Astrocyte of the cerebellum (primary cell): Measurements from ENCODE around the gene CEP63.

ENCODE experiments used
- DNase-seq: peaks from one replicate; pipeline ENCODE4 v3.0.0-alpha.2; 2011; ENCODE audit warnings: low read depth
- H3K4me3 ChIP-seq: 2 replicates; pipeline ENCODE4 v1.5.1; 2011; ENCODE audit warnings: mild to moderate bottlenecking, low read depth, low read length, moderate library complexity
- in situ Hi-C: cut with HindIII; loops from 2 replicates; pipeline ENCODE4 v1.10.0; 2017; ENCODE audit warnings: low sequenced_read_pairs
- TF ChIP-seq, protein P1 (sequence below): IDR thresholded peaks from 2 replicates; pipeline ENCODE4 v1.5.1; 2012; ENCODE audit warnings: low read length, low read depth, moderate library complexity, mild to moderate bottlenecking; ENCODE audit errors: missing control alignments

CEP63 gene

DNA sequence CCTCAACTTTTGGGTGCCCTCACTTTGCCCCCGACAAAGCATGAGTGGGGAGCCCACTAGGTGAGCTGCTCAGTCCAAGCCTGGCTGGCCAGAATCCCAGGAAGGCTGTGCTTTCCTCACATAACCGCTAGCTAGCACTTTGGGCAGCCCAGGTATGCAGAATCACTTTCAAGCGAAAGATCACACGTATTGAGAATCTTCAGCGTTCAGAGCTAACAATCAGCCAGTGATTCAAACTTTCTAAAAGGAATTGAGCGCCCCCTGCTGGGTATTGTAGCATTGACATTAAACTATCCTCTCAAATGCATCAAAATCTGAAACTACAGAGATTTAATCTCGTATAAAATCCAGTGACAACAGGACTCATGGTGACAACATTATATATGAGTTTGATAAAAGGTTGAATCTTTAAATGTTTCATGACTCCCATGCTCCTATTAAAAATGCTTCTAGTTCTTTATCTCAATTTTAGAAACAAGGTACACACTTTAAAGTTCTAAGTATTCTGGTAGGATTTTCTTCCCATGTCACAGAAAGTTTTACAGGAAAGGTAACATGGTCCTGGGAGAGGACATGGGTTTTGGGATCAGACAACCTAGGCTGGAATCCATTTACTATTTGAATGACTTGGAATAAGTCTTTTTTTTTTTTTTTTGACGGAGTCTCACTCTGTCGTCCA lies 11.8 kb upstream of the CEP63 start:
- H3K4me3 ChIP-seq, result no peak overlapping the region
- DNase-seq, result peak; percentile 85
- in situ Hi-C loops, result no loop called here
- TF ChIP-seq, protein P1, sequence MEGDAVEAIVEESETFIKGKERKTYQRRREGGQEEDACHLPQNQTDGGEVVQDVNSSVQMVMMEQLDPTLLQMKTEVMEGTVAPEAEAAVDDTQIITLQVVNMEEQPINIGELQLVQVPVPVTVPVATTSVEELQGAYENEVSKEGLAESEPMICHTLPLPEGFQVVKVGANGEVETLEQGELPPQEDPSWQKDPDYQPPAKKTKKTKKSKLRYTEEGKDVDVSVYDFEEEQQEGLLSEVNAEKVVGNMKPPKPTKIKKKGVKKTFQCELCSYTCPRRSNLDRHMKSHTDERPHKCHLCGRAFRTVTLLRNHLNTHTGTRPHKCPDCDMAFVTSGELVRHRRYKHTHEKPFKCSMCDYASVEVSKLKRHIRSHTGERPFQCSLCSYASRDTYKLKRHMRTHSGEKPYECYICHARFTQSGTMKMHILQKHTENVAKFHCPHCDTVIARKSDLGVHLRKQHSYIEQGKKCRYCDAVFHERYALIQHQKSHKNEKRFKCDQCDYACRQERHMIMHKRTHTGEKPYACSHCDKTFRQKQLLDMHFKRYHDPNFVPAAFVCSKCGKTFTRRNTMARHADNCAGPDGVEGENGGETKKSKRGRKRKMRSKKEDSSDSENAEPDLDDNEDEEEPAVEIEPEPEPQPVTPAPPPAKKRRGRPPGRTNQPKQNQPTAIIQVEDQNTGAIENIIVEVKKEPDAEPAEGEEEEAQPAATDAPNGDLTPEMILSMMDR, result peak; percentile 52

DNA sequence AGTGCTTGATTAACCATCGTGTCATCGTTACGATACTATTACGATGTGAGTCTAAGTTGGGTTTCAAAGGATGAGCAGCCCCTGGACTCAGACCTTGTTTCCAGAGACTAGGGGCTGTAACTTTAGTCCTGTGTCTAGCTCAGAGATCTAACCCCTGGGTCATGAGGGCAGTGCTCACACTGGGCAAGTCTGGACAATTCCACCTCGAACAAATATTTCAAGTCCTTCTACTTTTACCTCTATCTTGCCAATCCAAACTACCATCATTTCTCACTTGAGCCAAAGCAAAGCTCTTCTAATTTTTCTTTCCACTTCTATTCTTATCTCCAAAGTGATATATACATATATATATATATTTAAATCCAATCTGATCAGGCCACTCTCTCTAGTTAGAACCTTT lies 10.9 kb upstream of the CEP63 start:
- TF ChIP-seq, protein P1, result no peak

DNA sequence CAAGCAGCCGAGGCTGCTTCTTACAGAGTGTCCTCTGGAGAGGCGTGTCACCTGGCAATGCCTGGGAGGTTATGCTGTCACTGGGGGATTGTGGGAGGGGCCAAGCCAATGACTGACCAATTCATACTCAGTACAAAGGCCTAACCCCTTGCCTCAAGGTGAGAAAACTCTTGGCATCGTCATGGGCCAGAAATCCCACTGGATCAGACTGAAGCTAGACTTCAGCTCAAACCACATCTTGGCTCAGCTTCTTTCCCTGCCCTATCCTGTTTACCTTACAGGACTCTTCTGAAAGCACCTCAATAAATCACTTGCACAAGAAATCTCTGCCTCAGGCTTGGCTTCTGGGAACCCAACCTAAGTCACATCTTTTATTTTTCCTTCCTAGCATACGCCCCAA lies 9.6 kb upstream of the CEP63 start:
- no peak for DNase-seq
- TF ChIP-seq, protein P1, result no peak
- in situ Hi-C loops, result loop anchor here (25.0 kb wide), 3 partner anchors 164 to 539 kb away; no protein-coding TSS in a partner anchor
- H3K4me3 ChIP-seq, result no peak overlapping the region

More for the DNA sequence above, 10.9 kb upstream of the CEP63 start:
- no peak for DNase-seq
- in situ Hi-C loops, result loop anchor here (25.0 kb wide), 3 partner anchors 163 to 538 kb away; no protein-coding TSS in a partner anchor
- no peak overlapping the region for H3K4me3 ChIP-seq

DNA sequence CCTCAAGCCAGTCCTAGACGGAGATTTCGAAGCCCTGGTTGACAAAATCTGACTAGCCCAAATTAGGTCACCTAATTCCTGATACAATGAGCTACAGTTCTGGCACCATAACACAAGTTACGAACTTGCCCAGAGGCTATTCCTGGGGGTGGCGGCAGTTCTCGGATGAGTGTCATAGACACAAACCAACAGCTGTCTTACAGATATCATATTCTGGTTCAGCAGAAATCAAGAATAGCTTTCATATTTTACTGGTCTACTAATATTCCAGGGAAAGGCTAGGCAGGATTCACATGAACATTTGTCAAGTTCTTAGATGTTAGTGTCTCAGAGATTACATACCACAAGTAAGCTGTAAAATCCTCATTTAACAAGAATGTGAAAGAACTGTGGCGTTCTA lies 8.9 kb upstream of the CEP63 start:
- no peak for DNase-seq
- in situ Hi-C loops, result loop anchor here (25.0 kb wide), 3 partner anchors 165 to 540 kb away; no protein-coding TSS in a partner anchor
- TF ChIP-seq, protein P1, result no peak
- no peak overlapping the region for H3K4me3 ChIP-seq

DNA sequence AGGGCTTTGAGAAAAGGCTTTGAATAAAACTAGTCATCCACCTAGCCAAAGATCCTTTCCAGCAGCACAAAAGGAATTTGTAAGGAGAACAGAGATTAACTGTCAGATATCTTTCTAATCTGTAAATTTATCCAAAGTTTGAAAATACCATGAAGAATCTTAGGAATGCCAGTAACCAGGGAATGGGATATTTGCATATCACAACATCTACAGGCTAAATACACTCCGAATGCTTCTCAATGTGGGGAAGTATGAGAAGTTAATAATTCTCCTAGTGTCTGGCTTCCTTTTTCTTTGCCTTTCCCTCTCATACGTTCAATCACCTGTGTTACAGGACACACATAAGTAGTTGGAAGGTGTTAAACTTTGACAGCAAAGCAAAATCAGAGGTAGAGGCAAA lies 7.9 kb upstream of the CEP63 start:
- TF ChIP-seq, protein P1, result no peak
- DNase-seq, result no peak
- no peak overlapping the region for H3K4me3 ChIP-seq
- in situ Hi-C loops, result loop anchor here (25.0 kb wide), 3 partner anchors 166 to 541 kb away; no protein-coding TSS in a partner anchor

DNA sequence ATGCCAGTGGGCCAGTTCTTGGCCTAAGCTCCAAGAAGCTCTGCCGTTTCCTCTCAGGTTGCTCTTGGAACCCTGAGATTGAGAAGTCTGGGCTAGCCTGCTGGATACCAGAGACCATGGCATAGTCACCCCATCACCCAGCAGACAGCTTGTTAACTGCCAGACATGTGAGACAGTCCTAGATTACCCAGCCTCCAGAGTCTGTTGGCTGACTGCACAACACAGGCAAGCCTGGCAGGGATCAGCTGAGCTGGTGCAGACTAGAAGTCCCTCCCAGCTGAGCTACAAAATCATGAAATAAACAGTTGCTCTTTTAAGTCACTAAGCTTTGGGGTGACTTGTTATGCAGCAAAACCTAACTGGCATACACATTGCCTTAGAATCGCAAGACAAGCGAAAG lies 5.3 kb upstream of the CEP63 start:
- no peak overlapping the region for H3K4me3 ChIP-seq
- TF ChIP-seq, protein P1, result no peak
- in situ Hi-C loops, result loop anchor here (25.0 kb wide), 3 partner anchors 168 to 543 kb away; no protein-coding TSS in a partner anchor
- DNase-seq, result no peak
